H1 (cell line): ENCODE results near the gene KCNH6.

Experiments used
- POLR2AphosphoS5 ChIP-seq: IDR thresholded peaks from 2 replicates; pipeline ENCODE4 v1.6.1; 2011; ENCODE audit warnings: low read depth, low read length
- TF ChIP-seq, protein P1 (sequence below), 3 experiments: IDR thresholded peaks; 1 replicate in 2 of 3; 2 replicates in 1 of 3; pipeline versions ENCODE4 v1.5.1 to v1.6.1; 2011; ENCODE audit warnings: low read length in 3 of 3, mild to moderate bottlenecking in 3 of 3, inconsistent platforms in 2 of 3, low read depth in 1 of 3, moderate library complexity in 1 of 3; ENCODE audit not compliant: insufficient read depth in 1 of 3; ENCODE audit errors: control extremely low read depth in 1 of 3

DNA sequence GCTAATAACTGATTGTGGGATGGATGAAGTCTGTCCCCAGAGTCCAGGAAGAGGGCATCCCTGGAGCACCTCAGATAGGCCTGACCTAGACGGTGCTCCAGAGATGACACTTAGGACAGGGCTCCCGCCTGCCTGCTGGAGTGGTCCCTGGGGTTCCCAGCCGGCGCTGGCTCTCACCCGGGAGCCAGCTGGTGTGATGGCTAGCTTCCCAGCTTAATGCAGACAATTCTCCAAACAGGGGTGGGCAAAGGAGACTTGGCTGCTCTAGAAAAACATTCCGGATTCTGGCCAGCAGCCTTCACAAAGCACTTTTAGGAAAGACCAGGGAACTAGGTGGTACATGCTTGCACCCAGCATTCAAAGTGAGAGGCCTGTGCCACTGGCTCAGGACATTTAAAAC is 27.7 kb upstream of the KCNH6 start:
- TF ChIP-seq POLR2AphosphoS5 = no peak
- TF ChIP-seq, protein P1, sequence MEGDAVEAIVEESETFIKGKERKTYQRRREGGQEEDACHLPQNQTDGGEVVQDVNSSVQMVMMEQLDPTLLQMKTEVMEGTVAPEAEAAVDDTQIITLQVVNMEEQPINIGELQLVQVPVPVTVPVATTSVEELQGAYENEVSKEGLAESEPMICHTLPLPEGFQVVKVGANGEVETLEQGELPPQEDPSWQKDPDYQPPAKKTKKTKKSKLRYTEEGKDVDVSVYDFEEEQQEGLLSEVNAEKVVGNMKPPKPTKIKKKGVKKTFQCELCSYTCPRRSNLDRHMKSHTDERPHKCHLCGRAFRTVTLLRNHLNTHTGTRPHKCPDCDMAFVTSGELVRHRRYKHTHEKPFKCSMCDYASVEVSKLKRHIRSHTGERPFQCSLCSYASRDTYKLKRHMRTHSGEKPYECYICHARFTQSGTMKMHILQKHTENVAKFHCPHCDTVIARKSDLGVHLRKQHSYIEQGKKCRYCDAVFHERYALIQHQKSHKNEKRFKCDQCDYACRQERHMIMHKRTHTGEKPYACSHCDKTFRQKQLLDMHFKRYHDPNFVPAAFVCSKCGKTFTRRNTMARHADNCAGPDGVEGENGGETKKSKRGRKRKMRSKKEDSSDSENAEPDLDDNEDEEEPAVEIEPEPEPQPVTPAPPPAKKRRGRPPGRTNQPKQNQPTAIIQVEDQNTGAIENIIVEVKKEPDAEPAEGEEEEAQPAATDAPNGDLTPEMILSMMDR (IDR thresholded peaks at IDR 0.05; ENCODE audit: control extremely low read depth in 1 of 3, insufficient read depth in 1 of 3, low read depth in 1 of 3, low read length in 3 of 3) = no peak
